K562 (cell line): ENCODE data around the gene CDC27. TPM values are rescaled to one million over a fixed set of nuclear protein-coding genes. Genes with fewer than 3 reads are reported as not detected.

Experiments
- CREM ChIP-seq: IDR thresholded peaks from 2 replicates; pipeline ENCODE4 v1.6.1; 2014; ENCODE audit warnings: antibody characterized with exemption, low read depth
- DPF2 ChIP-seq: fragments of 450-650 bp; IDR thresholded peaks from 2 replicates; pipeline ENCODE4 v1.6.1; 2016
- FOXK1 ChIP-seq: sonication (generic); formaldehyde crosslinking; IDR thresholded peaks from 2 replicates; pipeline ENCODE4 v1.8.0; 2022; ENCODE audit warnings: missing genetic modification reagents, mild to moderate bottlenecking, borderline replicate concordance
- MTF1 ChIP-seq: fragments of 250-450 bp; sonication (Bioruptor Pico); IDR thresholded peaks from 2 replicates; pipeline ENCODE4 v1.9.0; 2021; ENCODE audit warnings: moderate library complexity, mild to moderate bottlenecking, inconsistent platforms, borderline replicate concordance
- RBFOX2 ChIP-seq: fragments of 200-400 bp; formaldehyde crosslinking; IDR thresholded peaks from 2 replicates; pipeline ENCODE4 v1.6.1; 2017; ENCODE audit warnings: low read depth, mild to moderate bottlenecking, low read length, moderate library complexity
- RBM22 ChIP-seq: fragments of 200-400 bp; formaldehyde crosslinking; IDR thresholded peaks from 2 replicates; pipeline ENCODE4 v1.6.1; 2018; ENCODE audit warnings: low read length, low read depth; ENCODE audit not compliant: poor library complexity, severe bottlenecking
- ZBTB17 ChIP-seq: fragments of 450-650 bp; formaldehyde crosslinking; IDR thresholded peaks from 2 replicates; pipeline ENCODE4 v1.4.0; 2020; ENCODE audit warnings: mild to moderate bottlenecking
- ZNF12 ChIP-seq: sonication (generic); formaldehyde crosslinking; IDR thresholded peaks from 2 replicates; pipeline ENCODE4 v1.4.0; 2020; ENCODE audit warnings: mild to moderate bottlenecking, missing genetic modification reagents
- ZNF239 ChIP-seq: fragments of 250-450 bp; sonication (Bioruptor Pico); IDR thresholded peaks from 2 replicates; pipeline ENCODE4 v1.4.0; 2020; ENCODE audit warnings: mild to moderate bottlenecking
- ZNF668 ChIP-seq: fragments of 250-450 bp; sonication (Bioruptor Pico); IDR thresholded peaks from 2 replicates; pipeline ENCODE4 v1.8.0; 2022; ENCODE audit warnings: mild to moderate bottlenecking, inconsistent platforms
- polyA plus RNA-seq, 8 experiments: library from polyadenylated mRNA; depleted of rRNA in 4 of 8; stranded (reverse) in 5 of 8; unstranded in 3 of 8; fragments of >200 nt; fragmentation: Nextera tagmentation in 2 of 8; fragmentation: Illumina TruSeq in 1 of 8; extraction: Ambion mirVana in 2 of 8; extraction: Trizol in 1 of 8; gene quantifications; 2 replicates each; pipeline versions ENCODE4 v1.2.1 to v1.2.3, GENCODE V29; 2011 to 2014; ENCODE audit warnings: inconsistent platforms in 1 of 8, missing spikeins in 1 of 8
- total RNA-seq, 7 experiments: library from RNA; depleted of rRNA in 6 of 7; stranded (reverse); fragments of >200 nt in 6 of 7; fragmentation: Illumina TruSeq in 2 of 7; extraction: Trizol in 2 of 7; gene quantifications; 2 replicates each; pipeline versions ENCODE4 v1.2.1 to v1.2.3, GENCODE V29; 2011 to 2021; ENCODE audit warnings: low replicate concordance in 1 of 7
- TF ChIP-seq, protein P1 (sequence below): fragments of 250-450 bp; sonication (Bioruptor Pico); IDR thresholded peaks from 2 replicates; pipeline ENCODE4 v1.5.0; 2021
- TF ChIP-seq, protein P2 (sequence below): fragments of 250-450 bp; sonication (Bioruptor Pico); IDR thresholded peaks from 2 replicates; pipeline ENCODE4 v1.8.0; 2022; ENCODE audit warnings: moderate library complexity, mild to moderate bottlenecking, inconsistent platforms
- TF ChIP-seq, protein P3 (sequence below): fragments of 250-450 bp; sonication (Bioruptor Pico); IDR thresholded peaks from 2 replicates; pipeline ENCODE4 v1.9.0; 2021; ENCODE audit warnings: mild to moderate bottlenecking, inconsistent platforms
- TF ChIP-seq, protein P4 (sequence below): fragments of 250-450 bp; sonication (Bioruptor Pico); IDR thresholded peaks from 2 replicates; pipeline ENCODE4 v1.5.1; 2021; ENCODE audit warnings: mild to moderate bottlenecking
- TF ChIP-seq, protein P5 (sequence below): sonication (generic); formaldehyde crosslinking; IDR thresholded peaks from 2 replicates; pipeline ENCODE4 v1.8.0; 2023; ENCODE audit warnings: missing genetic modification reagents, mild to moderate bottlenecking, borderline replicate concordance

The CDC27 gene
- total and polyA plus RNA-seq, 9 of the 15 experiments (the other 6 are each of a cell fraction or from before 2014, with no cell fraction given), result 28.6 to 155 (median 94.1) TPM

DNA sequence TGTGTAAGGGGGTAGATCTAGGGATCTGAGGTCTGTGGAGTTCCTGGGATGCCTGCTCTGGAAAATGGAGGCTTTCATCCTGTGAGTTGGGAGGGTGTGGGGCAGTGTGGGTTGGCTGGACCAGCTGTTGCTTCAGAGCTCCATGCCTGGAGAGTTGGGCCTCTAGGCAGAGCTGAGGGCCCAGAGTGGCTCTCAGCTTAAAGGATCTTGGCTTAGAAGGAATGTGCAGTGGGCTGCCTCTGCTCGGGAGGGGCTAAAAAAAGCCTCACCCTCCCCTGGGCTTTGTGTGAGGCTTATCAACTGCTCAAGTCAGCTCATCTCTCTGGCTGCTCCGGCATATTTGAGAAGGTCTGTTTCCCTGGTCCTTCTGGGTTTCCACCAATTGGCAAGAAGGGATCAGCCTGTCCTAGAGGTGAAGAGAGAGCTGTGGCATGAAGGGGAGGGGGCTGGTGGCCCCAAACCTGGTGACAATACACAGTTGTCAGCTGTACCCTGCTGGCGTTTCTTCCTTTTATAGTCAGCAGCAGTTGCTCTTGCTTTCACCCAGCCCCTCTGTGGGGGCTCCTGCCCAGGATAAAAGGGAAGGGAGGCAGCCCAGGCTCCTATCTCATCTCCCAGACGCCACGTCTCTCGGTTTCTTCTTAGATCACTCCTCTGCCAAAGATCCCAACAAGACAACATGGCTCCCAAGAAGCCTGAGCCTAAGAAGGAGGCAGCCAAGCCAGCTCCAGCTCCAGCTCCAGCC lies 19.8 kb upstream of the CDC27 start, which contains the start of gene MYL4 (continued):
- TF ChIP-seq, protein P1, sequence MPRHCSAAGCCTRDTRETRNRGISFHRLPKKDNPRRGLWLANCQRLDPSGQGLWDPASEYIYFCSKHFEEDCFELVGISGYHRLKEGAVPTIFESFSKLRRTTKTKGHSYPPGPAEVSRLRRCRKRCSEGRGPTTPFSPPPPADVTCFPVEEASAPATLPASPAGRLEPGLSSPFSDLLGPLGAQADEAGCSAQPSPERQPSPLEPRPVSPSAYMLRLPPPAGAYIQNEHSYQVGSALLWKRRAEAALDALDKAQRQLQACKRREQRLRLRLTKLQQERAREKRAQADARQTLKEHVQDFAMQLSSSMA (CRISPR knock-in tag), result no peak
- TF ChIP-seq DPF2 (peak; percentile 40), ZNF239 (CRISPR knock-in tag) (no peak), ZNF668 (CRISPR knock-in tag) (no peak), RBFOX2 (peak; percentile 49; the same call in 1 of the 2 replicates), CREM (no peak), MTF1 (no peak), RBM22 (no peak), ZNF12 (CRISPR knock-in tag) (no peak), ZBTB17 (peak; percentile 40; the same call in 1 of the 2 replicates), FOXK1 (CRISPR knock-in tag) (no peak)
- TF ChIP-seq, protein P2, sequence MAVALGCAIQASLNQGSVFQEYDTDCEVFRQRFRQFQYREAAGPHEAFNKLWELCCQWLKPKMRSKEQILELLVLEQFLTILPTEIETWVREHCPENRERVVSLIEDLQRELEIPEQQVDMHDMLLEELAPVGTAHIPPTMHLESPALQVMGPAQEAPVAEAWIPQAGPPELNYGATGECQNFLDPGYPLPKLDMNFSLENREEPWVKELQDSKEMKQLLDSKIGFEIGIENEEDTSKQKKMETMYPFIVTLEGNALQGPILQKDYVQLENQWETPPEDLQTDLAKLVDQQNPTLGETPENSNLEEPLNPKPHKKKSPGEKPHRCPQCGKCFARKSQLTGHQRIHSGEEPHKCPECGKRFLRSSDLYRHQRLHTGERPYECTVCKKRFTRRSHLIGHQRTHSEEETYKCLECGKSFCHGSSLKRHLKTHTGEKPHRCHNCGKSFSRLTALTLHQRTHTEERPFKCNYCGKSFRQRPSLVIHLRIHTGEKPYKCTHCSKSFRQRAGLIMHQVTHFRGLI (CRISPR knock-in tag), result no peak
- TF ChIP-seq, protein P3, sequence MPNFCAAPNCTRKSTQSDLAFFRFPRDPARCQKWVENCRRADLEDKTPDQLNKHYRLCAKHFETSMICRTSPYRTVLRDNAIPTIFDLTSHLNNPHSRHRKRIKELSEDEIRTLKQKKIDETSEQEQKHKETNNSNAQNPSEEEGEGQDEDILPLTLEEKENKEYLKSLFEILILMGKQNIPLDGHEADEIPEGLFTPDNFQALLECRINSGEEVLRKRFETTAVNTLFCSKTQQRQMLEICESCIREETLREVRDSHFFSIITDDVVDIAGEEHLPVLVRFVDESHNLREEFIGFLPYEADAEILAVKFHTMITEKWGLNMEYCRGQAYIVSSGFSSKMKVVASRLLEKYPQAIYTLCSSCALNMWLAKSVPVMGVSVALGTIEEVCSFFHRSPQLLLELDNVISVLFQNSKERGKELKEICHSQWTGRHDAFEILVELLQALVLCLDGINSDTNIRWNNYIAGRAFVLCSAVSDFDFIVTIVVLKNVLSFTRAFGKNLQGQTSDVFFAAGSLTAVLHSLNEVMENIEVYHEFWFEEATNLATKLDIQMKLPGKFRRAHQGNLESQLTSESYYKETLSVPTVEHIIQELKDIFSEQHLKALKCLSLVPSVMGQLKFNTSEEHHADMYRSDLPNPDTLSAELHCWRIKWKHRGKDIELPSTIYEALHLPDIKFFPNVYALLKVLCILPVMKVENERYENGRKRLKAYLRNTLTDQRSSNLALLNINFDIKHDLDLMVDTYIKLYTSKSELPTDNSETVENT, result 0 out of 2 replicates have a peak, but pooled peaks have one; percentile 32
- TF ChIP-seq, protein P4, sequence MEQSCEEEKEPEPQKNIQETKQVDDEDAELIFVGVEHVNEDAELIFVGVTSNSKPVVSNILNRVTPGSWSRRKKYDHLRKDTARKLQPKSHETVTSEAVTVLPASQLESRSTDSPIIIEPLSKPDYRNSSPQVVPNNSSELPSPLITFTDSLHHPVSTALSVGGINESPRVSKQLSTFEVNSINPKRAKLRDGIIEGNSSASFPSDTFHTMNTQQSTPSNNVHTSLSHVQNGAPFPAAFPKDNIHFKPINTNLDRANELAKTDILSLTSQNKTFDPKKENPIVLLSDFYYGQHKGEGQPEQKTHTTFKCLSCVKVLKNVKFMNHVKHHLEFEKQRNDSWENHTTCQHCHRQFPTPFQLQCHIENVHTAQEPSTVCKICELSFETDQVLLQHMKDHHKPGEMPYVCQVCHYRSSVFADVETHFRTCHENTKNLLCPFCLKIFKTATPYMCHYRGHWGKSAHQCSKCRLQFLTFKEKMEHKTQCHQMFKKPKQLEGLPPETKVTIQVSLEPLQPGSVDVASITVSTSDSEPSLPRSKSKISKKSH (CRISPR knock-in tag), result no peak
- TF ChIP-seq, protein P5, sequence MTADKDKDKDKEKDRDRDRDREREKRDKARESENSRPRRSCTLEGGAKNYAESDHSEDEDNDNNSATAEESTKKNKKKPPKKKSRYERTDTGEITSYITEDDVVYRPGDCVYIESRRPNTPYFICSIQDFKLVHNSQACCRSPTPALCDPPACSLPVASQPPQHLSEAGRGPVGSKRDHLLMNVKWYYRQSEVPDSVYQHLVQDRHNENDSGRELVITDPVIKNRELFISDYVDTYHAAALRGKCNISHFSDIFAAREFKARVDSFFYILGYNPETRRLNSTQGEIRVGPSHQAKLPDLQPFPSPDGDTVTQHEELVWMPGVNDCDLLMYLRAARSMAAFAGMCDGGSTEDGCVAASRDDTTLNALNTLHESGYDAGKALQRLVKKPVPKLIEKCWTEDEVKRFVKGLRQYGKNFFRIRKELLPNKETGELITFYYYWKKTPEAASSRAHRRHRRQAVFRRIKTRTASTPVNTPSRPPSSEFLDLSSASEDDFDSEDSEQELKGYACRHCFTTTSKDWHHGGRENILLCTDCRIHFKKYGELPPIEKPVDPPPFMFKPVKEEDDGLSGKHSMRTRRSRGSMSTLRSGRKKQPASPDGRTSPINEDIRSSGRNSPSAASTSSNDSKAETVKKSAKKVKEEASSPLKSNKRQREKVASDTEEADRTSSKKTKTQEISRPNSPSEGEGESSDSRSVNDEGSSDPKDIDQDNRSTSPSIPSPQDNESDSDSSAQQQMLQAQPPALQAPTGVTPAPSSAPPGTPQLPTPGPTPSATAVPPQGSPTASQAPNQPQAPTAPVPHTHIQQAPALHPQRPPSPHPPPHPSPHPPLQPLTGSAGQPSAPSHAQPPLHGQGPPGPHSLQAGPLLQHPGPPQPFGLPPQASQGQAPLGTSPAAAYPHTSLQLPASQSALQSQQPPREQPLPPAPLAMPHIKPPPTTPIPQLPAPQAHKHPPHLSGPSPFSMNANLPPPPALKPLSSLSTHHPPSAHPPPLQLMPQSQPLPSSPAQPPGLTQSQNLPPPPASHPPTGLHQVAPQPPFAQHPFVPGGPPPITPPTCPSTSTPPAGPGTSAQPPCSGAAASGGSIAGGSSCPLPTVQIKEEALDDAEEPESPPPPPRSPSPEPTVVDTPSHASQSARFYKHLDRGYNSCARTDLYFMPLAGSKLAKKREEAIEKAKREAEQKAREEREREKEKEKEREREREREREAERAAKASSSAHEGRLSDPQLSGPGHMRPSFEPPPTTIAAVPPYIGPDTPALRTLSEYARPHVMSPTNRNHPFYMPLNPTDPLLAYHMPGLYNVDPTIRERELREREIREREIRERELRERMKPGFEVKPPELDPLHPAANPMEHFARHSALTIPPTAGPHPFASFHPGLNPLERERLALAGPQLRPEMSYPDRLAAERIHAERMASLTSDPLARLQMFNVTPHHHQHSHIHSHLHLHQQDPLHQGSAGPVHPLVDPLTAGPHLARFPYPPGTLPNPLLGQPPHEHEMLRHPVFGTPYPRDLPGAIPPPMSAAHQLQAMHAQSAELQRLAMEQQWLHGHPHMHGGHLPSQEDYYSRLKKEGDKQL, result no peak
